GM19467 (cell line): Measurements from ENCODE around the gene LHX1.

Source experiments
- ATAC-seq: cut with Tn5 transposase; IDR thresholded peaks from one replicate; pipeline ENCODE4 v1.9.1; 2021; ENCODE audit warnings: mild to moderate bottlenecking, moderate library complexity; ENCODE audit not compliant: unreplicated experiment

LHX1 gene

DNA sequence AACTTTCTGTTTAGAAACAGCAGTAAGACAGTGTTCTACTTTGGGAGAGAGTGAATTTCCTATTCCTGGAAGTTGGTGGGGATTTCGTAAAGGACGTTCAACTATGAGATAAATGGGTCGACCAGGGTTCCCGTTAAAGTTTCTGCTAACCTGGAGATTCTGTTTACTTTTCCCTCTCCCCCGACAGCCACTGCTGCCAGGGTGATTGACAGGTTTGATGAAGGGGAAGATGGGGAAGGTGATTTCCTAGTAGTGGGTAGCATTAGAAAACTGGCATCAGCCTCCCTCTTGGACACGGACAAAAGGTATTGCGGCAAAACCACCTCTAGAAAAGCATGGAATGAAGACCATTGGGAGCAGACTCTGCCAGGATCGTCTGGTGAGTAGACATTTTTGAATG is 12.8 kb downstream of the LHX1 start:
- no peak for ATAC-seq

DNA sequence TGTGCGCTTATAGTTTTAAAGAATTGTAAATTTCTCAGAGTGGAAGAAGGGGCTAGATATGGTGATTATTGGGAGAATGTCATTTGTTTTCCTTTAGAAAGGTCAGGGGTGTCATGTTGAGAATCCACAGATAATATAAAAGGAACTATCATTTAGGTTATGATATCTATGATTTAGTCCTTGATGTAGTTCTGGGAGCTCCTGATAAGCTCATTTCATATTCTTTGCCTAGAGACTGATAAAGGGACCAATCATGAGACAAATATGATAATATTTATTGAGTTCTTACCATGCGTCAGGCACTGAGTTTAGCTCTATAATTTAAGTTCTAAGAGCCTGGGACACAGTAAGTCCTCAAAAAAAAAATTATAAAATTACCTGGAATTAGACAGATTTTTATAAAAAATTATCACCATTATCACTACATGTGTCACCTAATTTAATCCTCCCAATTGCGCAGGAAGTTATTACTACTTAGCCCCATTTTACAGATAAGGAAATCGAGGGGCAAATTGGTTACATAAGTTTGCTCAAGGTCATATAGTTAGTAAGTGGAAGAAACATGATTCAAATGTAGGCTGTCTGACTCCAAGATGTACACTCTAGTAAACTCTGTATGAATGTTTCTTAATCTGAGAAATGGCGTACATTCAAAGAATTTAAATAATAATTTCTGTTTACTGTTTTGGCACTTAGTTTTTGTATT is 14.0 kb downstream of the LHX1 start:
- no peak for ATAC-seq

DNA sequence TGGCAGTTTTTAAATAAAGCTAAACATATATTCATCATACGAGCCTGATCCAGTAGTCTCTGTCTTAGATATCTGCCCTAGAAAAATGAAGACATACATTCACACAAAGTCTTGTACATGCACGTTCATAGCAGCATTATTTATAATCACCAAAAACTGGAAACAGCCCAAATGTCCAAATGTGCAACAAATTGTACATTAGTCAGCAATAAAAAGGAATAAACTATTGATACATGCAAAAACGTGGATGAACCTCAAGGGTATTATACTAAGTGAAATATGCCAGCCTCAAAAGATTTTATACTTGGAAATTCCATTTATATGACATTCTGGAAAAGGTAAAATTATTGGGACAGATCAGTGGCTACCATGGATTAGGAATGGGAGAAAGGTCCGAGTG is 34.2 kb downstream of the LHX1 start:
- ATAC-seq = no peak

DNA sequence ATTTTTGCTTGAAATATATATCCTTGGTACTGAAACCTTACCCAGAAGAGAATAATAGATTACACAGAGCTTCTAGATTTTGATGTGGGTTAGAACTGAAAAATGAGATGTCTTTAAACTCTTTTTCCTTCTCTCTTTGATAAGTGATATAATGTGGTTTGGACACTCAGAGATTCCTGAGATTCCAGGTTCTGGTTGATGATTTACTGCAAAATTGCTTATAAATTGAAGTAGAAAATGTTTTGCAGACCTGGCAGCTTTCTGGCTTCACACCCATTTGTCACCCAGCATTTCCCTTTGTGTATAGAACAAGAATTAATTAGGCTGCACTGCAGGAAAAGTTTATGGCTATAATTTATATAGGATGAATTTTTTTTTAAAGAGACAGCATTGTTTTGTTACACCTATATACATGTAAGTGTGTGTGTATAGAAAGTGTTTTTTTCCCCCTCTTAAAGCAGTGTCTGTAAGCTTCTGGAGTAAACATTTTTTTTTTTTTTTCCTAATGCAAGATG is 35.0 kb downstream of the LHX1 start:
- ATAC-seq = no peak

DNA sequence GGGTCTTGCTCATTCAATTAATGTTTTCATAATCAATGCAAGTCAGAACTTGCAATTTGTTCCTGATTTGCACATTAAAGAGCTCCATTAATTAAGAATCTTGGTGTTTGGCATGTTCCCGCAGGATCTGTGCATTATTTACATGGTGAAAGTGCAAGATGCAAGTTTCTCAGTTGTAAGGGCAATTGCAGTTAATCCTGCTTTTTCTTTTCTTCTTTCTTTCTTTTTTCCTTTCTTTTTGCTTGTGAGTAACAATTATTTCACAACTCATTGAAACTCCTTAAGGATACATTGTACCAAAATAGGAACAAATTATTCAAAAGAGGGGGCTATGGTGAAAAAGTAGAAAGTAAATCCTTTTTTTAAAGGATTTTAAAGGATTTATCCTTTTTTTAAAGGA is 35.6 kb downstream of the LHX1 start:
- ATAC-seq = no peak

DNA sequence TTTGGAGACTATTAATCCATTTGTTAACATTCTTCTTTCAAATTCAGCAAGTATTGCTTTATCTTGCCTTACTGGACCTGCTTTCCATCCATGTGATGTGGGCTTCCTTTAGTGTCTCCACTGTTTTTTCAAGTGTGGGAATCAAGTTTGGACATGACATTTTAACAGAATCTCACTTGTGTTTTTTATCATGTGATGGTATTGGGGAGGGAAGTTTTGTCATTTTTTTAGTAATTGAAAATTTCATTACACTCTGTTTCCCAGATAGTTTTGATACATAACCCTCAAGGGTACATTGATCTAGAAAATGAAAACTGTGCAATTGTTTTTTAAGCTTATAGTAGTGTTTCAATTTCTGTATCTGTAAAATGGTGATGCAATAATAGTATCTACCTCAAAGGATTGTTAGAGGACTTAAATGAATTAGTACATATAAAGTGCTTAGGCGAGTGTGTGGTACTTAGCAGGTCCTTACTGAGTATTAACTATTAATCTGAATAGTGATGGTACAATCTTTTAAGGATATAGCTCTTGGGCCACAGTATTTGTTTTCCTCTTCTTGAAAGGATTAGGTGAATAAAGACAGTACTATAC is 38.7 kb downstream of the LHX1 start:
- ATAC-seq = no peak

DNA sequence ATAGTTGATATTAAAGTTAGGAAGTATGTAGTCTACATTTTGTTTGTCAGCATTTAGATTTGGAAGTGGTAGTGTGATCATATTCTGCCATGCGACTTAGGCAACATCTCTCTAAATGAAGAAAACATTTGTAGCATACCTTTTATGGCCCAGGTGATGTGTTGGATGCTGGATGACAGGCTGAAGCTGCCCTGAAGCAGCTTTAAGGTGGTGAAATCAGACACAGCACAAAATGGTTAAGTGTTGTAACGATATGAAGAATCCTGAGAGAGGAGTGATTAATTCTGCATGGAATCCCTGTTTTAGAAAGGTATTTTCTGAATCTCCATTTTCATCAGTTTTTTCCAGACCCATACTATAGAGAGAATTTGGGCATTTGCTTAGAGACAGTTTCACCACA is 39.8 kb downstream of the LHX1 start:
- no peak for ATAC-seq

DNA sequence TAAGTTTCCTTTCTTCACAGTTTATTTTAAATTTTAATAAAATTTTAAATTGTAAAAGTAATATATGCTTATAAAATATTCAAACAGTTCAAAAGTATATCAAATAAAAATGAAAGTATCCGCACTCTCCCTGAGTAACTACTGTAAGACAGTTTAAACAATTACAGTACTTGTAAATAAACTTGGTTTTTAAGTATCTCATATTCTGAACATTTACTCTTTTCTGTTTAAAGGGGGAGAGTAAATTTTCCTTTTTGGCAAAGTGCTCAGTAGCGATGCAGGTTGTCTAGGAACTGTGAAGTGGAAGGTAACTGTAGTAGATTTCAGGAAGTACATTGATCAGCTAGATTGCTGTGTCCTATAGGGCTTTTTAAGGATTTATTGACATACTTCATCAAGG is 40.3 kb downstream of the LHX1 start:
- ATAC-seq = no peak

DNA sequence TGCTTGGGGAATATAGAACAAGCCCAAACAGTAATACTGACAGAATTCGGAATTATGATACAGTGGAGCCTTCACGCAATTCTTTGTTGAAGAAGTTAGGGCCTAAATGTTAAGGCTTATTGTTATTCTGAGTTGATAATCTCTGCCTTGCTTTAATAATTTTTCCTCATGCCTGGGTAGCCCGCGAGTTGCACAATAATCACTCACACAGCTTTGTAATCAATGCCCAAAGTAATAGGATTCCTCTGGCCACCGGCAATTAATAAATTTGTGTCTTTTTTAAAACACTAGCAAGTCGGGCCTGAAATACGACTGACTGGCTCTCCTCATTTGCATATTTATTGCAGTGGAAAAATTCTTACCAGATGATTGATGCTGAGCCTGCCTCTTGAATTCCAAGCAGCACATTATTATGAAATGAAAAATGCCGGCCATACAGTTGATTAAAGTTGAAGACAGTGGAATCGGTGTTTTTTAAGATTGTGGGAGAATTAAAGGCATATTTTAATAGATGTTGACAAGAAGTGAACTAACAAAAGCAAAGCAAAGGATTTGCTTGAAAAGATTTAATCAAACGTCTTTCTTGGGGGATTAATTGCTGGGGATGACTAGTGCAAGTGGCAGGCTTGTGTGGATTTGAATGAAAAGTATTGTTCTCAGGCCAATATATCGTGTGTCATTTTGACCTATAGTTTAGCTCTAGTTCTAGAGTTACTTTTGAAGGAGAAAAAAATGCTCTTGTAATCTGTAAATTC is 41.7 kb downstream of the LHX1 start:
- ATAC-seq = no peak

DNA sequence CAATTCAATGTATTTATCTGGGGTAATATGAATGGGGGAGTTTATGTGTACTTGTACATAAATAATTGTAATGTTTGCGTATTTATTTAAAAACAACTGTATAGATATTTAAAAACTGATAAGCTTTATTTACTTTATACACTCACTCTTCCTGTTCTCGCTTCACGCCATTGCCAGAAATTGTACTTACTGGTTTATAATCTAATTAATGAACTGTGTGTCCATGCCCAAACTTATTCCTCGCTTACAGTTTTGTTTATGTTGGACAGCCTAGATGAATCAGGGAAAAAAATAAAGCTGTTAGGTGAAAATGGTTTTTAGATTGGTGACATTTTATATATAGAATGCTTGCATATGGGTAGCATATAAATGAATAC is 42.3 kb downstream of the LHX1 start:
- no peak for ATAC-seq

DNA sequence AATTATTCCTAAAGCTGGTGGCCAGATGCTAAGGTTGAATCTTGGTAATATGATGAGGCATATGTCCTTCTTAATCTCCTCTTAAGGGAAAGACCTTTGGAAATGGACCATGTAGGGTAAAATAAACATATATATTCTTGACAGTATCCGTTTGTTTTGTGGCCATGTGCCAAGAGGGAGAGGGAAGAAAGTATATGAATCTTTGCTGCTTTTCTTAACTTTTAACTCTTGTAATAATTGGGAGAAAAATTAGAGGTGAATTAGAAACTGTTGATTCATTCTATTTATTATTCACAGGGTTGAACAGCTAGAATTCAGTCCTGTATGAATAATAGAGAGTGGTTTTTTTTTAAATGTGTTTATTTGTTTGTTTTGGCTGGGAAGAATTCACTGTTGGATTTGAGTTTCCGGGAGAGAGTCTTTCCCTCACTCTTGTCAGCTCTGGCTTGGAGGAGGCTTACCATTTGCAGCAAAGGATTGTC is 43.0 kb downstream of the LHX1 start:
- ATAC-seq = no peak

DNA sequence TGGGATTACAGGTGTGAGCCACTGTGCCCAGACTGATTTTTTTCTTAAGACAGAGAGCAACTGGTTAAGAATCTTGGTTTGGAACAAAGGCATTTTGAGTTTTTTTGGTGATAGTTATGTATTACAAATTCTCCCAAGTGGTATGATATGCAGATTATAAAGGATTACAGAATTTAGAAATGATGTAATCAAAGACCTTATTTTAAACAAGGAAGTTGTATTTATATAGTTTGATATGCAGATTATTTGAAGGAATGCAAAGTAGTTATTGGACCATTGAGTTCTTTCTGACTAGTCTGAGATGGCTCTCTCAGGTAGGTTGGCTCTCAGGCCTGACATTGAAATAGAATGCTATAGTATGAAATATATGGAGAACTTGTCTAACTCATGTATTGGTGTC is 46.3 kb downstream of the LHX1 start:
- no peak for ATAC-seq

DNA sequence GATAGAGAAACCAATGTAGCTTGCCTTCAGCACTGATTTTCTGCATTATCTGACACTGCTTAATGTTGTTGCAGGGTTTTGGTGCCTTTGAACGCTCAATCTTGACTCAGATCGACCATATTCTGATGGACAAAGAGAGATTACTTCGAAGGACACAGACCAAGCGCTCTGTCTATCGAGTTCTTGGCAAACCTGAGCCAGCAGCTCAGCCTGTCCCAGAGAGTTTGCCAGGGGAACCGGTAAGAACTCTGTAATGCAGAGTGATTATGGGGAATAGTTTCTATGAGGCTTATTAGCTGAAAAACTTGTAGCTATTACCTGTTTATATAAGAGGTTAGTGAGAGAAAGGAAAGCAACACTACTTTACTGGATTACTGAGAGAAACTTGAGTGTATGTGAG is 51.9 kb downstream of the LHX1 start:
- no peak for ATAC-seq

DNA sequence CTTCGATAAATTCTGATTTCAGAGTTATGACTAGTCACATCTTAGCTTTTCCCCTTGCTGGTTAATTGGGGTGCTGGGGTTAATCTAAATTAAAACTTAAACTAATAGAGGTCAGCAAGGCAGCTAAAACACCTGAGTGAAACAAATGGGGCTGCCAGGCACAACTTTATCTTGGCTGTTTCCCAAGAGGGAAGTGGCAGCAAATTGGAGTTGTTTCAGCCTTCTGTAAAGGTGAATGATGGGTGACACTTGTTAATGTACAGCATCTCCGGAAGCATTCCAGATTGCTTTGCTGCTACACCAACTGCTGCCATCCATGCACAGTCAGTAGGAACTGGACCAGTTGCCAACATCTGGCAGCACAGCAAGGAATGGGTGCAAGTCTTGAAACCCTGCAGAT is 55.4 kb downstream of the LHX1 start:
- ATAC-seq = no peak

DNA sequence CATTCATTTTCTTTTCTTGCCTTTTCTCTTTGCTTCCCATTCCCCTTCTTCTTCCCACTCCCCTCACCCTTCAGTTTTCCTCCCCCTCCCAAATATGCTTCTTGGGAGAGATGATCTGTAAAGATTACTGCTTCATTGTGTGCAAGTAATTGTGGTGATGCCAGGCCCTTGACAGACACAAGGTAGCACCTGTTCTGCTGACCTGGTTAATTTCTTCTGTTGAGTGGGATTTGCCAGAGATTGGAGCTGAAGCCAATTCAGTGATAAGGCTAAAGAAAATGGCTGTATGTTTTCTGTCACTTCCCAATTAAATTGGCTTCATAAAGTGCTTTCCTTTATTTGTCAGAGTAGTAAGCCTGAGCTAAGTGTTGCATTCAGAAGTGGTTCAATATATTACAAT is 56.0 kb downstream of the LHX1 start:
- no peak for ATAC-seq
